ENCODE results near the gene GPM6B.

The GPM6B gene

DNA sequence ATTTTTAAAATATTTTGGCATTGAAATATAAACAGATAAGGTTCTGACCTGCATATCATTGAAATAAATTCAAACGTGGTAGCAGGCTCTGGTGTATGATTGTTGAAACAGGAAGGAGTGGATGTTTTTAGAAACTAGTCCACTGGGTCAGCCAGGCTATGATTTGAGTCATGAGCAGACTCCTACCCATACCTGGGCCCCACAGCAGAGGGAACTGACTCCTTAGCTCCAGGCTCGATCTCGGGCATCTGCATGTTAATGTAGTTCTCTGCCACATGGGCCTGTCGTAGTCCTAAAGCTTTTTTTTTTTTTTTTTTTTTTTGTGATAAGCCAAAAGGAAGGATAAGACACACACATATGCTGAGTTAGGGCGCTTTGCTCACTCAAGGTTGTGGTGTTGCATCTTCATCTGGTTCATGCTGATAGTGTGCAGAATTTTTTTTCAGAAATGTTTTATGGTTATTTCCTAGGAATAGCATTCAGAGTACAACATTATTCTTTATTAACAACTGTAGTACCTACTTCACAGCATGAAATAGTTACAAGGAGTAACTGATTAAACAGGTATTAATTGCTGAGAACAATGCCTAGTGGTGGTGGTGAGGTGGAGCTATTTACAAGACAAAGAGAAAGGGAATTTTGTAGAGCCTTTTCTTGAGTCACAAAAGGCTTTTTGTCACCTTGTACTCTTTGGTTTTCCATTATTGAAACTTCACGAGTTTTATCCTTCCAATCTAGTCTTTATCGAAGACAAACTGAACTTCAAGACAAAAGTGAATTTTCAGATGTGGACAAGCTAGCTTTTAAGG lies 55.1 kb downstream of the GPM6B start:
- no peak for DNase-seq (ENCODE audit: low read depth)
- no peak for TF ChIP-seq CTCF (IDR thresholded peaks at IDR 0.05; ENCODE audit: control insufficient read depth, extremely low read depth, insufficient read depth)
- no peak overlapping the region for H3K4me3 ChIP-seq (ENCODE audit: low read depth, low read length)

- no peak for TF ChIP-seq CTCF (IDR thresholded peaks at IDR 0.05; ENCODE audit: control insufficient read depth, extremely low read depth, insufficient read depth)
- no peak overlapping the region for H3K4me3 ChIP-seq (ENCODE audit: low read depth, low read length)
- DNase-seq (ENCODE audit: low read depth), result no peak
These were observed 56.5 kb downstream of the GPM6B start for GRCh38 chrX:13760426-13760825.

DNA sequence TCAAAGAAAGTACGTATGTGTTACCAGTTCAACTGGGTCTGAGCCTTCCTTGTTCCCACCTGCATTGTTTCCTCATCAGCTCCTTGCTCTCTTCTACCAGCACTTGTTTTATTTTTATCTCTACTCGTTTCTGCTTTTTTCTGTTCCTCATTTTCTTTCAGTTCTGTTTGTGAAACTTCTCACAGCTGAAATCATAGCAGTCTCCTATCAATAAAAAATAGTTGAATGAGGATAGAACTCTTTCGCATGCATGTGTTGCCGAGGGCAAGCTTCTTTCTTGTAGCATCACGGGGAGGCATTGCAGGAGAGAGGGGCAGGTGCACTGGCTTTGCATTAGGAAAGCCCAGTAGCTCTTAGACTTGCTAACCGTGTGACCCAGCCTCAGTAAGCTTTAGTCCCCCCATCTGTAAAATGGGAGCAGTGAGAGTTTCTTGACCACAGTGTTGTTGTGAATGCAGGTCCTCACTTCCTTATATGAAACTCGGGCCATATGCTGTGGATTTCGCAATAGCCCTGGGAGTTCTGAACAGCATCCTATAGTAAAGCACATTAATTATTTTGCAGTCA lies 57.7 kb downstream of the GPM6B start:
- no peak for TF ChIP-seq CTCF (IDR thresholded peaks at IDR 0.05; ENCODE audit: control insufficient read depth, extremely low read depth, insufficient read depth)
- H3K4me3 ChIP-seq (ENCODE audit: low read depth, low read length), result no peak overlapping the region
- DNase-seq (ENCODE audit: low read depth), result no peak

DNA sequence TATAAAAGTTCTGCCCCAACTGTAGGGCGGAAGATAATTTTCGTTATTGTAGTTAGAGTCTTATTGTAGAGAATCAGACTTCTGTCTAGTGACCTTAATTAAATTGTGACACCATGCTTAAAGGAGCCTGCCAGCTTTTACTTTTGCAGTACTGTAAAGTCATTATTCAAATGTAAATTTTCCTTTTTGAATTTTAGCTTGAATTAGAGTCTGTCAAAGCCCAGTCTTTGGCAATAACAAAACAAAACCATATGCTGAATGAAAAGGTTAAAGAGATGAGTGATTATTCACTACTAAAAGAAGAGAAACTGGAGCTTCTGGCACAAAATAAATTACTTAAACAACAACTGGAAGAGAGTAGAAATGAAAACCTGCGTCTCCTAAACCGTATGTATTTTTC lies 60.5 kb downstream of the GPM6B start:
- TF ChIP-seq CTCF (IDR thresholded peaks at IDR 0.05; ENCODE audit: control insufficient read depth, extremely low read depth, insufficient read depth), result no peak
- no peak for DNase-seq (ENCODE audit: low read depth)
- H3K4me3 ChIP-seq (ENCODE audit: low read depth, low read length), result no peak overlapping the region

DNA sequence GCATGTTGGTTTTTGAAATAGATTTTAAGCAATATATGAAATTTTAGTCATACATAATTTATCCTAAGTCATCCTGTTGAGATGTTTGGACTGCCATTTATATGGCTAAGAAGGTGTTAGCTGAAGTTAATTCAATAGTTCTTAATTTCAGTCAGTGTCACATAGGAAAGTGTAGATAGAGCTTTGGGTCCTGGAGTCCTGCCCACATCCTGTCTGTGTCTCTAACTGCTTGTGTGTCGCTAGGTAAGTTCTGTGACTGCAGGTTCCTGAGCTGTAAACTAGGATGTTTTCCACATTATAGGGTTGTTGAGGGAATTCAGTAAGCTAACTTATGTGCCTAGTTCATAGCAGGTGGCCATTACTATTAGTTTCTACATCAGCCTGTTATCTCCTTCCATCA lies 61.6 kb downstream of the GPM6B start:
- no peak for TF ChIP-seq CTCF (IDR thresholded peaks at IDR 0.05; ENCODE audit: control insufficient read depth, extremely low read depth, insufficient read depth)
- H3K4me3 ChIP-seq (ENCODE audit: low read depth, low read length), result no peak overlapping the region
- no peak for DNase-seq (ENCODE audit: low read depth)

- no peak for TF ChIP-seq CTCF (IDR thresholded peaks at IDR 0.05; ENCODE audit: control insufficient read depth, extremely low read depth, insufficient read depth)
- H3K4me3 ChIP-seq (ENCODE audit: low read depth, low read length), result no peak overlapping the region
- DNase-seq (ENCODE audit: low read depth), result no peak
These were observed 62.1 kb downstream of the GPM6B start for GRCh38 chrX:13754765-13755164.

- H3K4me3 ChIP-seq (ENCODE audit: low read depth, low read length), result no peak overlapping the region
- no peak for DNase-seq (ENCODE audit: low read depth)
- TF ChIP-seq CTCF (IDR thresholded peaks at IDR 0.05; ENCODE audit: control insufficient read depth, extremely low read depth, insufficient read depth), result no peak
These were observed 64.2 kb downstream of the GPM6B start for GRCh38 chrX:13752646-13753045.
